HG03378 (cell line): Measurements from ENCODE around the gene ARHGDIA.

Source experiments
- ATAC-seq: cut with Tn5 transposase; IDR thresholded peaks from one replicate; pipeline ENCODE4 v1.9.1; 2021; ENCODE audit warnings: mild to moderate bottlenecking, moderate library complexity; ENCODE audit not compliant: unreplicated experiment

ARHGDIA gene

DNA sequence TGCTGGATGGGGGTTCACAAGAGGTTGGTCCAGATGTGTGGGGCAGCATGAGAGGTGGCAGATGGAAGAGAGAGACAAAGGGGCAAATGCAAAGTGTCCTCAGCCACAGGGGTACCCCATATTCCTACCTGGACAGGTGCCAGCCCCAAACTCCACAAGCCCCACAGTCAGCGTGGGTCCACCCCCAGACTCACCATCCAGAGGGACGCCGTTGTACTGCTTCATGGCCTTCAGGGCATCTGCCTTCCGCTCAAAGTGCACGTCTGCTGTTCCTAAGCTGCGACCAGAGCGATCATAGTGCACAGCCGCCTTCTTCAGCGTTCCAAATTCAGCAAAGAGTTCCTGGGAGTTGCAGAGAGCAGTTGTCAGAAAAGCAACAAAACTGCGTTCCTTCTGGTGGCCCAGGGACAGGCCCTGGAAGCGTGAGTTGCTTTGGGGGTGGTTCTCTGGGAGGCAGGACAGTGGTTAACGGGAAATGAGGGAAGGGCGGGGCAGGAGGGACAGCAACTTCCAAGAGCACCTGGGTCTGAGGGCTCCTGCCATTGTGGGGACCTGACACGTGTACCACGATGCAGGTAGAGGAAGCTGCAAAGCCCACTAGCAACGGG lies 18.0 kb upstream of the ARHGDIA start:
- ATAC-seq: no peak

- no peak for ATAC-seq
These were observed 17.2 kb upstream of the ARHGDIA start for GRCh38 chr17:81888105-81888987.

- ATAC-seq: no peak
These were observed 14.9 kb upstream of the ARHGDIA start for GRCh38 chr17:81885869-81886548.

- ATAC-seq: no peak
These were observed 14.3 kb upstream of the ARHGDIA start for GRCh38 chr17:81885454-81885853.

- ATAC-seq: no peak
These were observed 13.8 kb upstream of the ARHGDIA start for GRCh38 chr17:81884968-81885367.

- ATAC-seq: no peak
These were observed 13.4 kb upstream of the ARHGDIA start for GRCh38 chr17:81884520-81884919.

GRCh38 chr17:81879121-81879520 lies 8.0 kb upstream of the ARHGDIA start:
- ATAC-seq: no peak

DNA sequence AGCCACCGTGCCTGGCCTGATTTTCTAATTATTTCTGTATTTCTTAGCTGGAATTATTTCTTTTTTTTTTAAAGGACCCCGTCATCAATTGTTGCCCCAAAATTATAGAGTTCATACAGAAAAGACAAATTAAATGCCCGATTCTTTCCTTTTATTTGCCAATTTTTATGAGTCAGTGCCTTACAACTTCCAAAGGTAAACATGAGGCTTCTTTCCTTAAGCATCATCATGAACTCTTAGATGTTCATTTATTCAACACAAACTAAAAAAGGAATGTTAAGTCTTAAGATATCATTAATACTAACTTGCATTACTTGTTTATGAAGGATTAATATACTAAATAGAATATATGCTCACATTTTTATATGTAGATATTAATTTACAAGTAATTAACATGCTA lies 7.2 kb upstream of the ARHGDIA start:
- no peak for ATAC-seq

DNA sequence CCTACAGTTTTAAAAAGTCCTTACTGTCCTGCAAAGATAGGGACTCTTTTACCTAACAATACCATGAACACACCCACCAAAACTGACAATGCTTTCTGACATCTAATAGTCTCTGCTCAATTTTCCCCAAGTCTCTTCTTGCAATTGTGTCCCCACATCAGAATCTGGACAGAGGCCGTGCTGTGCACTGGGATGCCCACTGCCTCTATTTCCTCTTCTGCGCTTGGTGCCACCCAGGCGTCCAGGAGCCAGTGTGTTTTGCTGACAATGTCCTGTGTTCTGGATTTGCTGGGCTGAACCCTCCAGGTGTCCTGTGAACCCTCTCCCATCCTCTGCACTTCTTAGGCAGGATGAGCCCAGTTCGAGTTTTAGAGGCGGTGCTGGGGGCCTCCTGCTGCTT lies 6.4 kb upstream of the ARHGDIA start:
- ATAC-seq: no peak

- ATAC-seq: no peak
These were observed 472 bp upstream of the ARHGDIA start for GRCh38 chr17:81871387-81872230.

- no peak for ATAC-seq
These were observed 781 bp downstream of the ARHGDIA start for GRCh38 chr17:81870131-81870980.

DNA sequence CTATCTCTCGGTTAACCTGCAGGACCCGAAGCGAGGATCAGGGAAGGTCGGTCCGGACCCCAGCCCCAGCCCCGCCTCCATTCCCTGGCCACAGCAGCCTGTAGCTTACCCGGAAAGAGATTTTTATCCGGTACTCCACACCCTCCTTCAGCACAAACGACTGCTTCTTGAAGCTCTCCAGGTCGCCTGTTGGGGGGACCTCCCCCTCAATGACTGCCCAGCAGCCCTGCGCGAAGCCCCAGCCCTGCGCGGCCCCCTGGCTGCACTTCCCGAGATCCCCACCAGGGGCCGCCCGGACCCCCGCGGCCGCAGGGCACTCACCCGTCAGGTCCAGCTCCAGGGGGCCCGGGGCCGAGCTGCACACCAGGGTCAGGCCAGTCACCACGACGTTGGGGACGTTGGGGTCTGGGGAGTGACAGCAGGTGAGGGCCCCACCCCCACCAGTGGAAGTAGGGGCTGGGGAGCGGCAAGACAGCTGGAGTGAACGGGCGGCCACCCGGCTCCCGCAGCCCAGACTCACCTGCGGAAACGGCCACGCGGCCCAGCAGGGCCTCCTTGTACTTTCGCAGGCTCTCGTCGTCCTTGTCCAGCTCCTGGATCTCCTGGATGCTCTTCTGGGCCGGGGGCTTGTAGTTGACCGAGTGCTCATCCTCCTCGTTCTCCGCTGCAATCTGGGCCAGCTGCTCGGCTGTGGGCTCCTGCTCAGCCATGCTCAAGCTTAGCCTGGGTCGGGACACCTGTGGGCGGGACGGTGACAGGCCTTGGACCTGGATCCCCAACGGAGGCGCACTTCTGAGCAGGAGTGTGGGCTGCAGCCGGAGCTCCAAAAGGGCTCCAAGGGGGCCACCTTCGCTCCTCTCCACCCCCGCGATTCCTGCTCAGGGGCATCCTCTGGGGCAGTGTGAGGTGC lies 1.7 kb downstream of the ARHGDIA start:
- no peak for ATAC-seq

GRCh38 chr17:81868674-81869220 lies 2.4 kb downstream of the ARHGDIA start:
- ATAC-seq: no peak

GRCh38 chr17:81867991-81868673 lies 3.0 kb downstream of the ARHGDIA start:
- ATAC-seq: no peak

- no peak for ATAC-seq
These were observed 3.8 kb downstream of the ARHGDIA start for GRCh38 chr17:81867170-81867990.

DNA sequence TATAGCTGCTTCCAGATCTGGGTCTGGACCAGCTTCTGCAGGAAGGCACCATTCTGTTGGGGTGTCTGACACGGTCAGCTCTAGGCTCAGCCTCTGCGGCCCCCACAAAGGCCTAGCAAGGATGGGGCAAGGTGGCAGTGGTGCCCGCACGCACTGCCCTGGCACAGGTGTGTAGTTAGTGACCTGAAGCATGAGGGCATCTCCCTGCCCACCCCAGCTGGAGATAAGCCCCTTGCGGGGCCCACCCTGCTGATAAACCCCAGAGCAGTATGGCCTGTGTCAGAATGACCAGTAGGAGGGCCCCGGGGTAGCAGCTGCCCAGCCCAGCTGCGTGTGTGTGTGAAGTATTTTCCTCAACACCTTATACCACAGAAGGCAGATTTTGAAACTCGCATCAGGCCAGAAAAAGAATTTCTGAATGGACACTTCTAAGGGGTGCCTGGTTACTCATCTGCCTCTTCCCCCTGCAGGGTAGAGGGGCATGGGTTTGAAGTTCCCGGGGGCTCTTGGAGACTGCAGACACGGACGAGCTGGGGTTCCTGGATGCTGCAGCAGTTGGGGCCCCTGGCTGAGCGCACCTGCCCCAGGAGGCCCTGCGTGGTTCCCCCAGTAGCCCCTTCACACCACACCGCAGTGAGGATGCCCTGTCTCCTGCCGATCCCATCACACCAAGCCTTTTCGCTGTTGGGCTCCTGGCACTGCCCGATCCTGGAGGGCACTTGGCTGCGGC lies 4.5 kb downstream of the ARHGDIA start:
- no peak for ATAC-seq
